HG02885 (cell line): ENCODE results near the gene GRM1.
"Not testable (repeated sequence)": the region's sequence is repeated elsewhere in the genome, so short reads cannot be mapped to it uniquely, and the experiment has no call there.

Source experiments
- ATAC-seq: cut with Tn5 transposase; IDR thresholded peaks from one replicate; pipeline ENCODE4 v1.9.1; 2021; ENCODE audit warnings: mild to moderate bottlenecking; ENCODE audit not compliant: unreplicated experiment, poor library complexity

The GRM1 gene

DNA sequence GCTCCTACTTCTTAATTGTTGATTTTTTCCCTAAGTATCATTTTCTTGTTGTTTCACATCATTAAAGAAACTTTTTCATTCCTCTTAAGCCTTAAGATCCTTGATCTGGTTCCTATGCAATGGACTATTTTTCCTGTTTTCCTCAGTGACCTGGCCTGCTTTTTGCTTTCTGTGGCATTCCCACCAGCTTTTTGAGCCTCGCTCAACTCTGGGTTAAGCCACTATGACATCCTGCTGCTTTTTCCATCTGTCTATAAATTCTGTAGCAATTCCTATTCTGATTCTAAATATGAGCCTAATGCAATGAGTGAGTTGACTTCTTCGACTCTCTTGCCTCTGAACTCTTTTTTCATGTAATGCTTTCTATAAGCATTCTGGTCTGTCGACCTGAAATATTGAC, 160.3 kb downstream of the GRM1 start:
- ATAC-seq, result no peak

DNA sequence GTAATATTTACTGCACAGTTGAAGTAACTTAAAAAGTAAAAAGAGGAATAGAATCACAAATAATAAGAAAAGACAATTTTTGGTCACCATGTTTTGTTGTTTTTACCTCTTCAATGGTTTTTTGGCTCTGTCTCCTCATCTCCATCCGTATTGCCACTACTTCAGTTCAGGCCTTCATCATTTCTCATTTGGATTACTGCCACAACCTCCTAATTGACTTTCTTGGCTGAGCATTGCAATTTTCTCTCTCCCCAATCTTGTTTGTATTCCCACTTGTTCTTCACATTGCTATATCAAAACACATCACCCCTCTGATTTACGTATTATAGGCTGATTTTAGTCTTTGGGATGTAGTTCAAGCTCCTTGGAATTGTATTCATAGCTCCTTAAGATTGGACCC, 161.7 kb downstream of the GRM1 start:
- ATAC-seq, result no peak

DNA sequence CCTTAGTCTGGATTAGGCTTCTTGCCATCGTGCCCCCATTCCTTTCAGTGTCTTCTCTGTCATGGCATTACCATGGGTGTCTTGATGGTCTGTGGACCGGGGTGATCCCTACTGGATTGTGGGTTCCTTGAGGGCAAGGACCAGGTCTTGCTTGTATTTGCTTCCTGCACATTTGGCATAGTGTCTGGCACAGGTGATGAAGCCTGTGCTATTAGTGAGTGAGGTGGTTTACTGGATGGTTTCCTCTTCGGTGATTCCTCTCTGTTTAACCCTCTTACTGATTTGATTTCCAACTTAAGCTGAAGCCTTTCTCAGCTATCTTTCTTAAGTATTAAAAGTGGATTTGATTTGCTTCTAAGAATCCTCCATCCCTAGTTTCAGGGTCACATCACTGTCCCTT, 162.3 kb downstream of the GRM1 start:
- no peak for ATAC-seq

DNA sequence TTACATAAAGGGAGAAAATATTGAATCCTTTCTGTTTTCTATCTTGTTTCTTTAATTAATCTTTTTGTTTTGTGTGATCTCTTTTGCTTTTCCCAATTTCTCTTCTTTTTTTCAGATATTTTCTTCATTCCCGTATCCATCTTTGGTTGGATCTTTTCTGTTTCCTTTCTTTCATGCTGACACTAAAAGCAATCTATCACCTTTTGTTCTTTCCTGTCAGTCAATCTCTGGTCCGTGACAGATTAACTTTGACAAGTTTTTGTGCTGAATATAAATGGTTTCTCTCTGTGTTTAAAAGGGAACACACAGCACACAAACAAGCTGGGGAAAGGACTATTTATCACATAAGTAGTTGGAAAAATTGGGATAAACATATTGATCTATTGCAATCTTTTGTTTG, 162.8 kb downstream of the GRM1 start:
- no peak for ATAC-seq

DNA sequence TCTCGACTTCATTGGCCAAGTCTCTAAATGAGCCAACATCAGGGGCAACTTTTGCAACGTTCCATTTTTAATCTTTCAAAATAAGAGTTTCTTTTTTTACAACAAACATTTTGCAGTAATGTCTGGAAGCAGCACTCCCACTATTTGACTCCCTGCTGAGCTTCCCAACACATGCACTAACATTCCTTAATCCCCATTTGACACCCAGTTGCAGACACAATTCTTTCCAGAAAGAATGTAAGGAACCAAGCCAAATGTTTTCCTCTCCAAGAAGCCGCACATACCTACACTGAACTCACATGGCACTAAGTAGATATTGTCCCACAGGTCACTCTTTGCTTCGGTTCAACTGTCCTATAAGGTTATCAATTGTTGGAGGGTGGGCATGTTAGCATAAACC, 165.6 kb downstream of the GRM1 start:
- no peak for ATAC-seq

DNA sequence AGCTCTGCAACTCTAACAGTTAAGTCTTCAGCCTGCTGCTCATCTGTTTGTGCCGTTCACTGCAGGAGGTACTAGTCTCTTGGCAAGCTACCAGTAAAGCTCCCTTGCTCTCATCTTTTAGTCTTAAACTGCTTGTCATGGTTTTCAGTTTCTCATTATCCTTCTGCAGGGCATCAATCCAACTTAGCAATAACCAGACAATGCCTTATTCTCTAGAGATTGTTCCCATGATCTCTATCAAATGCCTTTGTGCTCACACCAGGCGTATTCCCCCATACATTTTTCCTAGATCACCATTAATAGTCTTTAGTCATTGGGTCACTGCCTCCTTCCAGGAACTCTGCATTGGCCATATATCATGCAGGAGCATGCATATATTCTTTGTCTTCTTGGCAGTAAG, 171.3 kb downstream of the GRM1 start:
- ATAC-seq, result no peak

DNA sequence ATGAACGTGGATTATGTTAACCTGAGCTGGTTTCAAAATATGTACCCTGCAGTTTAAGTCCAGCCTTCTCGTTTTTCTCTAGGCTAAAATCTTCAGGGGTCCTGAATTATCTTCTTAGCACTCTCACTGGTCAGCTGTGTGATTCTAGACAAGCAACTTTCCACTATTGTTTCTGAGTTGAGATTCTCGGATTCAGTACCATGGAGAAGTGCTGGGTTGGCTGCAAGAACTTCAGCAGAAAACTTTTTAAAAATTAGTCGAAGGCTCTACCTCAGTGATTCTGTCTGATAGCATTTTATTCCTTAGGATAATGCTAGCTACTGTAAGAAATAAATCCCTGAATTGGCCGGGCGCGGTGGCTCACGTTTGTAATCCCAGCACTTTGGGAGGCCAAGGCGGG, 173.7 kb downstream of the GRM1 start:
- no peak for ATAC-seq

DNA sequence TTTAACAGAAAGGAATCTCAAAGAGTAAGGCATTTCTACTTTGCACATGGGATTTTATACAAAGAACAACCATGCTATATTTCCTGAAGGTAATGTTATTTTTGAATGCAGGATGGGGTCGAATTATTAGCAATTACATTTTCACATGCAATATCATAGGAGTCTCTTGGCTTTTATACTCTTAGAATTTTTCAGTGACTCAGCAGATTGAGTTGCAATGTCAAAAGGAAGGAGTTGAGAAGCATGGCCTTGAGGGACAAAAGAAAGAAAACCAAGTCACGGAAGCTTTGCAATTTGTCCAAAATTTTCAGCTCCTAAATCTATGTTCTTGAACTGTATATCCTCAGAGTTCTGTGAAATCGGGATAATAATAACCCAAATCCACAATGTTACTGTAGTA, 181.1 kb downstream of the GRM1 start:
- ATAC-seq, result no peak

DNA sequence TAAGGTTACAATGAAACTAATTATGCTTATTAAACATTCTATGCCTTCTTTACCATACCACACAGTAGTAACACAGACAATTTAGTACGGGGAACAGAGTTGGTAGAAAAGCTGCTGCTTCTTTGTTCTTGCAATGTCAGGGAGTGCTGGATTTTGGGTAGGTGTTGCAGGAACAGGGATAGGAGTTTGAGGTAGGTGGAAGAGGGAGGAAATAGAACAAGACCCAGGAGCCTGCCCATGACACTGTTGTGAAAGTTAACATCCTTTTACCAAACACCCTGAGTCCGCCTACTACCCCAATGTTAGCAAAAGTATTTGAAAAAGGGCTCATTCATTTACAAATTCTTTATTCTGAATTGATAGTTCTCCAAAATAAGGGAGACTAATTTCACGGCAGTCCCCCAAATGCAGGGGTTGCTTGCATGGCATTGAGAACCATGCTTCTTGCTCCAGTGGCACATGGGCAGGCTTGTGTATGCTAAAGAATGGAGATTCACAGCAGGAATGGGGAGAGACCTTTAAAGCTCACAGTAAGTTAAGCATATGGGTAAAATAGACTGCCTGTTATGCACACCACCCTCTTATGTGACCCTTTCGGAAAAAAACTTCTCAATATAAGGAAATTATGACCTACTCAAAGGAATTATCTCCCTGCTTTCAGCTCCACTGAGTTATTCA, 181.7 kb downstream of the GRM1 start:
- no peak for ATAC-seq

DNA sequence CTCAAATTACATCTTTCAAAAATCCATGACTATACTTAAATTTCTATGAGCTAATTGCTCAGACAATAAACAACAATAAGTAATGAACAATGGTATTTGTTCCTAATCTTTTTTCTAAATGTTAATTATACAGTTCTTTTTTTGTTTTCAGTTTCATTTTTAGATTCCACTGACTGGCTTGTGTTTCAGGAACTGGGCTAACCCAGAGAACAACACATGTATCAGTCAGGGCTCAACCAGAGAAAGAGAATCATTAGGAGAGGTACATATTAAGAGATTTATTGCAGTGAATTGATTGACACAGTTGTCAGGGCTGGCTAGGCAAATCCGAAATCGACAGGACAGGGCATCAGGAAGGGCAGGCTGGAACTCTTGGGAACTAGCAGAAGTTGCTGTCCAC, 182.8 kb downstream of the GRM1 start:
- no peak for ATAC-seq

DNA sequence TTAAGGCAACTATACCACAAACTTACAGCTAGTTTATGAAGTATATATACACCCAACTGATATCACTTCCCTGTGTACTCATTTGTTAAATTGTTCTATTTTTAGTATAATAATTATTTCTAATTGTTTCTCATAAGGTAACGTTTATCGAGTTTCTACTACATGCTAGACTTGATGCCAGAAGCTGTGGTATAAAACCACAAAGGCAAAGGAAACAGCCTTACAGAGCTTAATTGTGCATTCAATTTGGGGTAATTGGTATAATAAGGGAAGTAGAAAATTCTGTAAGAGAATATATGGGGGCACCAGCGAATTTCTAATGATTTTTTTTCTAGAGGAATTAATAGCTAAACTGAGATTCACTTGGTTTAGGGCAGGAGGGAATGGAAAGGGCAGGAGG, 183.9 kb downstream of the GRM1 start:
- ATAC-seq, result no peak

DNA sequence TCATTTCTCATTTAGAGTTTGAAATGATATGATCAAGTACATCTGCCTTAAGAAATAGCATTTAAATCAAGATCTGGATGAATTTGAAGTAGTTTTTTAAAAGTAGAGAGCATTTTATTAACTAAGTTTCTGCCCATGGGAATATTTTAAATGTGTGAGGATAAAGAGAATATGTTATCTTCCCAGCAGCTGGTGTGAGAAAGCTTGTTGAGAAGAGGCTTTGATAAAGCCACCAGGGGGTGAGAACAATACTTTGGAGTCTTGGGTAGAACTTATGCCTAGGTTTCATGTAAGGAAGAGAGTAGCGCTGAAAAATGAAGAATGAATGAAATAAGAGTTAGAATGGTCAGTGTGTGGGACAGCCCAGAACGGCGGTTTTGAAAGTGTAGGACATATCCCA, 190.2 kb downstream of the GRM1 start:
- ATAC-seq, result no peak

DNA sequence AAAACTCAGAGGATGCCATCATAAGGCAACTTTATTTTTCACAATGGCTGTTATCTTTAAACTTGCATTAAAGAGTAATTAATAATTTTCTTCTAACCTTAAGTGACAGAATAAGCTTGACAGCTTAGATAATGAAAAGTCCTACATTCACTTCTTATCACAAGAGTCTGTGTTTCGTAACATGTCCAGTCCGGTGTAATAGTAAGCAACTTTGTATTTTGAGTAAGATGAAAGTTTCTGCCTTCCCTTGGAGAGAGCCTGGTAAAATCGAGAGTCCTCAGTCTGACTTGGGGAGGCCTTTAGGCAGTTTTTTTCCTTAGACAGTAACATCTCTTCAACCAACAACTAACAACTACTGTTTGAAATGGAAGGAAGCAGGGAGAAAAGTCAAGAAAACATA, 195.6 kb downstream of the GRM1 start:
- ATAC-seq, result no peak

DNA sequence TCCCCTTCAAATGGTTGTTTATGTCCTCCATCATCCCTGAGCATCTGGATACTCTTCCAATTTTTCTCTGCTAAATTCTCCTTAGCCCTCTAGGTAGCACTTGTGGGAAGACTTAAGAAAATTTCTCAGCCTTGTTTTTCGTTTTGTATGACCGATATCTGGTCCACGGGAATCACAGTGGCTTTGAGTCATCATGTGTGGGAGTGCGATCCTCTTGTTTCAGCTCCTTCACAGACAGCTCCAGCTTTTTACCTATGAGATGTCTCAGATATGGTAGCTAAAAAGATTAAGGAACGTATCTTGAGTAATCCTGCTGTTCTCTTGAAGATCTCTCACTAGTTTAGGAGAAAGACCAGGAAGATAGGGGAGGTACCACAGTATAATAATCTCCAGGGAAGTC, 196.1 kb downstream of the GRM1 start:
- ATAC-seq, result no peak

DNA sequence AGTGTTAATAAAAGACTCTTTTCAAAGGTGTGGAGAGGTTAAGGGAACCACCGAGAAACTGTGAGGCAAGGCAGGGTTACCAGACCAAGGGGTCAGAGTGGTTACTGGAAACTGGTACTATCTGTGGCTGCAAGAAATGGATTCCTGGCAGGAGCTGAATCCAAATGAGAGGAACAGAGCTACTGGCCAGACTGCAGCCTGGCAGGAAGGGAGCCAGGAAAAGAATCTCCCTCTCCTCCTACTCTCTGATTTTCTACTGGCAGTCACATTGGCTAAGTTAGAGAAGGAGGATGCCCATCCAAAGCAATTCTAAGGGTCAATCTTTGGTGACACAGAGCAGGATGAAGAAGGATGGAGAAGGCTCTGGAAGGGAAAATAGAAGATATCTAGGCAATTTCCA, 211.5 kb downstream of the GRM1 start:
- ATAC-seq, result no peak

DNA sequence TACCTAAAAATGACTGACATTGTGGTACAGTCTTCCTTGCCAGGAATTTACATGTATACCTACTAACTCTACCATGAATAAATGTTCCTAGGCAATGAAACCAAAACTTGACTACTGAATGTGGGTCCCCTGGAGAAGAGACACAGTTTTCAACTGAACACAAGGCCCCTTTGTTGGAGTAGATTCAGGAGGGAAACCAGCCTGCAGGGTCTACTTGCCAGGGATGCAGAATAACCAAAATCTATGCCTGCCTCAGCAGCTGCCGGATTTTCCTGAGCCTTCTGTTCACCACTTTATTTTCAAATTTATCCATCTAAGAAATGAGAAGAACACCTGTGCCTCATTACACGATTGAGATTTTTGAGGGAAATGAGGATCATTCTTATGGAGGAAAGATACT, 211.9 kb downstream of the GRM1 start:
- no peak for ATAC-seq

DNA sequence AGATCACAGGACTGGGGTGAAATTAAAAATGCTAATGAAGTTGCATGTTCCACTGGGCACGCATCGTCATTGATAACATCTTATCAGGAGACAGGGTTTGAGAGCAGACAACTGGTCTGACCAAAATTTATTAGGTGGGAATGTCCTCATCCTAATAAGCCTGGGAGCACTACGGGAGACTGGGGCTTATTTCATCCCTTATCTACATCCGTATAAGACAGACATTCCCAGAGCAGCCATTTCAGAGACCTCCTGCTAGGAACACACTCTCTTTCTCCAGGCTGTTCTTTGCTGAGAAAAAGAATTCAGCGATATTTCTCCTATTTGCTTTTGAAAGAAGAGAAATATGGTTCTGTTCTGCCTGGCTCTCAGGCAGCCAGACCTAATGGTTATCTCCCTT, 214.8 kb downstream of the GRM1 start:
- not testable (repeated sequence) for ATAC-seq

DNA sequence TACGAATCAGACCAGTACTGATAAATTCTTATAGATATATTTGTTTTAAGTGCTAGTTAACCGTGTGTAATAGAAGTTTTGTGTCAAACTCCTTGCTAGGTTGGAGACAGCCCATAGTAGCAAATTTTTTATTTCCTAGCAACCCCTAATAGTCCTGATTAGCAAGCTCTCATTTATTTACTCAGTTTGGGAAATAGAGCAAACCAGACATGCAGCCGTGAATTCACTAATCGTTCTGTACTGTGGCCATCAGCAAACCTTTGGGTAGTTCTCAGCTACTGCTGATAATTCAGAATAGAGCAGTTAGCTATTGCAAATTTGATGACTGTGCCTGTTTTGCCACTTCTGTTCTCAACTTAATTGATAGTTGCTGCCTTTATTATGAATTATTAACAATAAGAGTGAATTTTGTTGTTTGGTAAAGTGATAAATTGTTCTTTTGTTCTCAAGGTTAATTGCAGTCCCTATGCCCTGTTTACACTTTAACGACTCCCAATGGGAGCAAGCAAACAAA, 215.8 kb downstream of the GRM1 start:
- ATAC-seq, result no peak

DNA sequence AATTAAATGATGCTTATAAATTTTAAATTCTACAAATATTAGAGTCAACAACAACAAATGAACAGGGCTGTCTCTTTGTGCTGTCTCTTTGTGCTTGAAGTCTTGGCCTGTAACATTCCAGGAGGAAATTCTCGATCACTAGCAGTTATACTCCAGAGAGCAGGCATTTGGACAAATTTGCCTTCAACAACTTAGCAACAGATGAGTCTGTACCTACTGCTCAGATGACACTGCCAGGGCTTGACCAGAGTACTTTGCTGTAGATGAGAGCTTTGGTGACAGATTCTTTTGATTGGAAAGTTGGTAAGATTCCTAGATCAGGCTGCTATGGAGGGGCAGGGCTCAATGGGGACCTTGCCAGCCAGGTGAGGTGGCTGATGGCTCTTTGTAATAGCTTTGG, 217.2 kb downstream of the GRM1 start:
- no peak for ATAC-seq

DNA sequence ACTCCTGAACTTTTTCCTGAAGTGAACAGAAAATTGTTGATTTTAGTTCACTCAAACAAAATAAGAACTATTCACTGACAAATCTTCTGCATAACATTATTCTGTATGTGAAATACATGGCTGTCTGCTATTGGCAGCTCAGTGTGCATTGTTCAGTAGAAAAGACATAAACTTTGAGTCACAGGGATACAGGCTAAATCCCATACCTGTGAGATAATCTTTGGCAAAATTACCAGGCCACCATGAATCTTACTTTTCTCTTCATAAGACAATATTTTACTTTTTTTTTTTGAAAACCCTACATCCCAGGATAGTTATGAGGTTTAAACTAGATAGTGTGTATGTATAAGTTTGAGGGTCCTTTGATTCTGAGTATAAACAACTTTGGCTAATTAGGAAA, 224.8 kb downstream of the GRM1 start:
- no peak for ATAC-seq

DNA sequence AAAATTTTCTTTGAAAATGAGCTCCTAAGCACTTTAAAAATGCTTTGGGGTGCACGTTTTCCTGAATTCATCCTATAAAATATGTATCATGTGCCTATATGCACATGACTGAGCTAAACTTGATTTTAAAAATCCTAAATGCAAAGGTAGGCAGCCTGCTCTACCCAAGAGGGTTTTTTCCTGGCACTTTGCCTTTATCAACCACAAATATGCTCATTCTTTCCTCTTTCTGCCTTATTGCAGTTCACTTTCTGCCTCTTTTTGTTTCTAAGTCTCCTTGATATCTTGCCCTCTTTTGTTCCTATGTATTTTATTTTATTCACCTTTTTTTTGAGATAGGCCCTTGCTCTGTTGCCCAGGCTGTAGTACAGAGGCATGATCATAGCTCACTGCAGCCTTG, 229.3 kb downstream of the GRM1 start:
- ATAC-seq, result no peak

DNA sequence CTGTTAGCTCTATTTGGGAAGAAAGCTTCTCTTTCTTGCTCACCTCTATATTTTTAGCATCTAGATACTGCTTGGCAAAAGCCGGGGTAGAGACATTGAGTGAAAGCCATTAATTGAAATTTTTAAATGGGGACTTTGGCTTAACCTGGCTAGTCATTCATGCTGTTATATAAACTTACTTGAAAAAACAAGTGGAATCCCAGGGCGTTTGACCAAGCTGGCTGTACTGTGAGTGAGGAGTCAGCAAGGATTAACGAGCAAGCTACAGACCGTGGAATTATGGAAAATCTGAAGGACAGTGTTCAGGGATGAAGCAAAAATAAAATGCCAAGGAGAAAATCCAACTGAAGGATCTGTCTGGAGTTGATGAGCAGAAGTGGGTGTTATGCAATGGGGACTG, 232.0 kb downstream of the GRM1 start:
- no peak for ATAC-seq

DNA sequence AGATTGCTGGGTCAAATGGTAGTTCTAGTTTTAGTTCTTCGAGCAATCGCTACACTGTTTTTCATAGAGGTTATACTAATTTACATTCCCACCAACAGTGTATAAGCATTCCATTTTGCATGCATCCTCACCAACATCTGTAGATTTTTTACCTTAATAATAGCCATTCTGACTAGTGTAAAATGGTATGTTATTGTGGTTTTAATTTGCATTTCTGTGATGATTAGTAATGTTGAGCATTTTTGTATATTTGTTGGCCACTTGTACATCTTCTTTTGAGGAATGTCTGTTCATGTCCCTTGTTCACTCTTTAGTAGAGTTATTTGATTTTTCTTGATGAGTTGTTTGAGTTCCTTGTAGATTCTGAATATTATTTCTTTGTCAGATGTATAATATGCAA, 236.2 kb downstream of the GRM1 start:
- ATAC-seq, result no peak
